ENCODE data around the gene ADCK2. TPM values are rescaled to one million over a fixed set of nuclear protein-coding genes. Genes with fewer than 3 reads are reported as not detected.
"Not testable (repeated sequence)": the region's sequence is repeated elsewhere in the genome, so short reads cannot be mapped to it uniquely, and the experiment has no call there.

Gene ADCK2
- total RNA-seq, 2 experiments from 2014 or later: 20.6 to 20.8 TPM

DNA sequence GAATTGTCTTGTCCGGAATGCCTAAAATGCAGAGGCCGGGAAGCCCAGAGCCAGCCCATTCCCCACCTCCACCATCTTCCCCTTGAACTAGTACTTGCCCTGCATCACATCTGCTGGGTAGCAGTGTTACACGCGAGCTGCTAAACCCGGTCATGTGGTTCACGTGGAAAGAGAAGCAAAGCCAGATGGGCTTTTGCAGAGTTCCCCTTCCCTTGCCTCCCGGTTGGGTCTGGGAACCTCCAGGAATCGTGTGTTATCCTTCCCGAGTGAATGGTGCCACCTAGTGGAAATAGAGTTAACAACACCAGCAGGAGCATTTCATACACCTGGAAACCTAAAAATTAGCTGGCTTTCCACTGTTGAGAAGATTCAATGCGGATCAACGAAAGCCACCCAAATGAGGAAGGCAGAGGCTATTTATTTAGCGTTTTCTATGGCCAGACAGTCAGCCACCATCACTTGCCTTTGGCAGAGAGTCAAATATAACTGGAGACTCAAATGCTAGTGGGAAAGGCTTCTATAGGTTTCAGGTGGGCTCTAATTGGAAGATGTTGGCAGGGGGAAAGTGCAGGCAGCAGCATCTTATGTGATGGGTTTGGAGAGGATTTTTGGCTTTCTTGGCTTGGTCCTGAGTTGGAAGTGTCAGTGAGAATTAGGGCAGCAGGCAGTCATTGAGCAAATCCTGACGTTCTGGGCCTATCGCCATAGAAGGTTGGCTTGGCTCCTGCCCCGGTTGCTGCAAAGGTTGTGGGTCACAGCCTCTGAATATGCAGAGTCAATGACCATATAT lies 19.2 kb upstream of the ADCK2 start:
- peaks cover 20% of the 10 kb centered on the region for H3K4me1 Mint-ChIP-seq (ENCODE audit: low read depth)
- H3K36me3 Mint-ChIP-seq (ENCODE audit: low read depth): no peaks in the 10 kb centered on the region
- ChIA-PET CTCF (interaction anchor here (0.6 to 2.2 kb wide), 18 partner anchors 8 to 359 kb away, joined by 3 to 16 read pairs (median 4); no protein-coding TSS in a partner anchor), POLR2A (no interaction called here)
- no peak overlapping the region for H3K4me3 Mint-ChIP-seq
- no peaks in the 10 kb centered on the region for H3K9me3 Mint-ChIP-seq (ENCODE audit: insufficient read depth)
- ATAC-seq (no peak), DNase-seq (peak; percentile 40)
- H3K27me3 Mint-ChIP-seq (ENCODE audit: low read depth): peaks cover 8% of the 10 kb centered on the region
- no peak overlapping the region for H3K27ac Mint-ChIP-seq

DNA sequence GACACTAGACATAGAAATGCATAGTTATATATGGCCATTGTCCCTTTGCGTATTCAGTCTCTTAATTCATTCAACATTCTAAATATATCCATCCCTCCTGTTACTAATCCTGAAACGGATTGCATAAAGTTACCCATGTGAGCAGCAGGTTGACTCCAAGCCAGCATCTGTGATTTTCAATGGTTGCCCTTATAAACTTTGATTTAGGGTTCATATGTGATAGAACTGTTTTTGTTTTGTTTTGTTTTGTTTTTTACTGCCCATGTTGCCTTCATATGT lies 18.7 kb upstream of the ADCK2 start:
- no peak overlapping the region for H3K27ac Mint-ChIP-seq
- H3K4me1 Mint-ChIP-seq (ENCODE audit: low read depth): peaks cover 20% of the 10 kb centered on the region
- ATAC-seq: no peak
- no peaks in the 10 kb centered on the region for H3K9me3 Mint-ChIP-seq (ENCODE audit: insufficient read depth)
- ChIA-PET CTCF (interaction anchor here (0.6 to 2.2 kb wide), 12 partner anchors 7 to 178 kb away, joined by 3 to 16 read pairs (median 4); no protein-coding TSS in a partner anchor), POLR2A (no interaction called here)
- H3K36me3 Mint-ChIP-seq (ENCODE audit: low read depth): no peaks in the 10 kb centered on the region
- DNase-seq: no peak
- H3K27me3 Mint-ChIP-seq (ENCODE audit: low read depth): peaks cover 8% of the 10 kb centered on the region
- no peak overlapping the region for H3K4me3 Mint-ChIP-seq

DNA sequence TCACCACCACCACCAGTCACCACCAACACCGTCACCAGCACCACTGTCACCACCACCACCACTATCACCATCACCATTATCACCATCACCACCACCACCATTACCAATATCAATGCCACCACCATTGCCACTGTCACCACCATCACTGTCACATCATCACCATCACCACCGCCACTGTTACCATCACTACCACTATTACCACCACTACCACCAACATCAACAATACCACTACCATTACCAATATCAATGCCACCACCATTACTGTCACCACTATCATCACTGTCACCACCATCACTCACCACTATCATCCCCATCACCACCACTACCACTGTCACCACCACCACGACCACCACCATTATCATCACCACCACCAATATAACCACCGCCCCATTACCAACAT lies 18.1 kb upstream of the ADCK2 start:
- no peak for ATAC-seq
- Mint-ChIP-seq H3K27ac (peak overlapping the region; percentile 43), H3K9me3 (ENCODE audit: insufficient read depth) (no peaks in the 10 kb centered on the region), H3K4me3 (no peak overlapping the region), H3K36me3 (ENCODE audit: low read depth) (no peaks in the 10 kb centered on the region), H3K4me1 (ENCODE audit: low read depth) (peaks cover 20% of the 10 kb centered on the region), H3K27me3 (ENCODE audit: low read depth) (peaks cover 8% of the 10 kb centered on the region)
- ChIA-PET CTCF (no interaction called here), POLR2A (no interaction called here)
- no peak for DNase-seq

DNA sequence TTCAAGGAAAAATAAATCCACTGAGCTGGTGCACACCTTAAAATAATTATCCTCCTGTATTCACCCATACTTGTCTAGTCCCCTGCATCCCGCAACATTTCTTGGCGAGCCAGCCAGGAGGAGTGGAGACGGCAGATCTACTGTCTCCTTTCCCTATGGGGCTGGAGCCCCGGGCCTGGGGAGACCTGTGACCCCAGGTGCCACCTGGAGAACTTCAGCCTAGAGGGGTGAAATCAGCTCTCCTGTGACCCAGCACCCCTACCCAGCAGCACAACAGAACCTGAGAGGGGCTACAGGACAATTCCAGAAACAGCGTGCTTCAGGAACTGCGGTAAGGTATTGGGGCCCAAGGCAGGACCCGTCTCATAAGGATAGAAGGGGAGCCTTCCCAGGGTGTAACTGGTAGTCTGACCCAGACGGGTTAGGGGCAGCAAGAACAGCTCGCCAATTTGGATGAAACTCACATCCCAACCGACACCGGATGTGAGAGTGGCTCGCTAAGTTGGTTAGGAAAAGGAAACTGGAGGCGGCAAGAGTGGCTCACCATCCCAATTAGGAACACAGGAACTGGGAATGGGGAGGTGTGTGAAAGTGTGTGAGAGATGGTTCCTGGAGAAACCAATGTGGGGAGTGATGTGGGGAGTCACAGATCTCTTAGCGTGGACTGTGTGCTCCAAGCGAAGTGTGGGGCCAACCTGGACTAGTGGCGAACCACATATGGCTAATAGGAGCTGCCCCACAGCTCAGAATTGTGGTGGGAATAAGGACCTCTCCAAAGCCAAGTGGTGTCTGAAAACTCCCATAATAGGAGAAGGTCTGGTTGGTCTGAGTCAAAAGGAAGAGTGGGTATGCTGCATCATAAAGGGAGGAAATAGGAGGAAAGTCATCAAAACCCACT lies 17.0 kb upstream of the ADCK2 start:
- Mint-ChIP-seq H3K27me3 (ENCODE audit: low read depth) (peaks cover 8% of the 10 kb centered on the region), H3K4me3 (peak overlapping the region; percentile 78), H3K4me1 (ENCODE audit: low read depth) (peaks cover 20% of the 10 kb centered on the region), H3K27ac (peak overlapping the region; percentile 86), H3K36me3 (ENCODE audit: low read depth) (no peaks in the 10 kb centered on the region), H3K9me3 (ENCODE audit: insufficient read depth) (no peaks in the 10 kb centered on the region)
- CTCF ChIA-PET: interaction anchor here (2.2 kb wide), 1 partner anchor 179 kb away, joined by 12 read pairs; no protein-coding TSS in a partner anchor
- ATAC-seq (no peak), DNase-seq (no peak)
- POLR2A ChIA-PET: no interaction called here

DNA sequence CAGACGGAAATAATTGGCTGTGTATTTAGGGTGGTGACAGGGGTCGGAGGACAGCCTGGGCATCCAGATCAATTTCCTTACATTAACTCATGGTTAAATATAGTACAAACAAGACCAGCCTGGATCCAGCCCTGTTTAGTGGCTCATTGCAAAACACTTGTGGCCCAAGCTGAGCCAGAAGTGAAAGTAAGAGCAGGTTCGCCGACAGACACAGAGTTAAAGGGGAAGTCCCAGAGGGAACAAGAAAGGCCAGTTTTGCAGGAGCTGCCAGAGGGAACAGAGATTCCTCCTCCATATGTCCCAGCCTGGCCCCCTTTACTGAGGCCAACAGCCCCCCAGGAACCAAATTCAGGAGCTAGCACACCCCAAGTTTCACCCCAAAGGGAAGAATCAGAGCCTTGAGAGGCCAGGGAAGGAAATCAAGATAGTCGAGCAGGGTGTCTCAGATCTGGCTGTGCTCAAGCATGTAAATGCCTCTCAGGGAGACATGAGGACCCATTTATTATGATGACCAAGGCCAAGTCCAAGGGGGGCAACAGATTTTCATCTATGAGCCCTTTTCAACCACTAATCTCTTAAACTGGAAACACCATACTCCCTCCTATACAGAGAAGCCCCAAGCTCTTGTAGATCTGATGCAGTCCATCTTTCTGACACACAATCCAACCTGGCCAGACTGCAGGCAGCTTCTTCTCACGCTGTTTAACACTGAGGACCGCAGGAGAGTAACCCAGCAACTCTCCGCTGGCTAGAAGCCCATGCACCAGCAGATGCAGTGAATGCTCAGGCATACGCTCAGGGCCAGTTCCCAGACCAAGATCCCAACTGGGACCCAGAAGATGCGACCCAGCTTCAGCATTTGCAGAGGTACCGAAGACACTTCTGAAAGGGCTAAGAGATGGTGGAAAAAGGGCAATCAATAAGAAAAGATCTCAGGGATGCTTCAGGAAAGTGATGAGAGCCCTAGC lies 15.9 kb upstream of the ADCK2 start:
- H3K27ac Mint-ChIP-seq: peak overlapping the region; percentile 86
- peaks cover 20% of the 10 kb centered on the region for H3K4me1 Mint-ChIP-seq (ENCODE audit: low read depth)
- peak overlapping the region; percentile 78 for H3K4me3 Mint-ChIP-seq
- peak; percentile 93 for ATAC-seq
- peaks cover 10% of the 10 kb centered on the region for H3K27me3 Mint-ChIP-seq (ENCODE audit: low read depth)
- no peaks in the 10 kb centered on the region for H3K36me3 Mint-ChIP-seq (ENCODE audit: low read depth)
- DNase-seq: peak; percentile 69
- no peaks in the 10 kb centered on the region for H3K9me3 Mint-ChIP-seq (ENCODE audit: insufficient read depth)
- CTCF ChIA-PET: interaction anchor here (0.6 to 2.2 kb wide), 2 partner anchors 81 to 180 kb away, joined by 3 to 12 read pairs; no protein-coding TSS in a partner anchor
- POLR2A ChIA-PET: interaction anchor here (0.9 kb wide), 1 partner anchor 18 kb away, joined by 3 read pairs; no protein-coding TSS in a partner anchor

DNA sequence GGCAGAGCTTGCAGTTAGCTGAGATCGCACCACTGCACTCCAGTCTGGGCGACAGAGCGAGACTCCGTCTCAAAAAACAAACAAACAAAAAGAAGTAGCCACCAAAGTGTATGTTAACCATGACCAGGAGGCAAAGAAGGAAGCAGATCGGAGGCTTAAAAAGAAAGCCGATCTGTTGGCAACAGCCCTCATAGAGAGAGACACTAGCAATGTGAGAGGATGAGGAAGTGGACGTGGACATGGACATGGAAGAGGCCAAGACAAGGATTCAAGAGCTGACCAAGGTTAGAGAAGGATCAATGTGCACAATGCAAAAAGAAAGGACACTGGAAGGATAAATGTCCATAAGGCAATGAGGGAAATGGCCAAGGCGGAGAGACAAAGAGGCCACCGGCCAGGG lies 14.9 kb upstream of the ADCK2 start:
- no peak for DNase-seq
- Mint-ChIP-seq H3K9me3 (ENCODE audit: insufficient read depth) (no peaks in the 10 kb centered on the region), H3K4me1 (ENCODE audit: low read depth) (peaks cover 20% of the 10 kb centered on the region), H3K27me3 (ENCODE audit: low read depth) (peaks cover 10% of the 10 kb centered on the region), H3K27ac (no peak overlapping the region), H3K36me3 (ENCODE audit: low read depth) (no peaks in the 10 kb centered on the region), H3K4me3 (no peak overlapping the region)
- CTCF ChIA-PET: interaction anchor here (0.5 kb wide), 1 partner anchor 11 kb away, joined by 3 read pairs; no protein-coding TSS in a partner anchor
- POLR2A ChIA-PET: no interaction called here
- ATAC-seq: no peak

DNA sequence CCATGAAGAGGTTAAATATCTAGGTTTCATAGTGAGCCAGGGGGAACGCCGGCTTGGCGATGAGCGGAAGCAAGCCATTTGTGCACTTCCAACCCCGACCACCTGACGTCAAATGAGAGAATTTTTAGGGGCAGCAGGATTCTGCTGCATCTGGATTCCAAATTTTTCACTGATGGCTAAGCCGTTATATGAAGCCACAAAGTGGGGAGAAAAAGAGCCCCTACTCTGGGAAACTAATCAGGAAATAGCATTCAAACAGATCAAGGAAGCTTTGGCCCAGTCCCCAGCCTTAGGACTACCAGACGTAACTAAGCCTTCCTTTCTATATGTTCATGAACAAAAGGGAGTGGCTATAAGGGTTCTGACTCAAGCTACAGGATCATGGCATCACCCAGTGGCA lies 12.9 kb upstream of the ADCK2 start:
- no peaks in the 10 kb centered on the region for H3K36me3 Mint-ChIP-seq (ENCODE audit: low read depth)
- peaks cover 24% of the 10 kb centered on the region for H3K27me3 Mint-ChIP-seq (ENCODE audit: low read depth)
- ATAC-seq (no peak), DNase-seq (no peak)
- ChIA-PET POLR2A (no interaction called here), CTCF (interaction anchor here (1.8 kb wide), 1 partner anchor 10 kb away, joined by 4 read pairs; no protein-coding TSS in a partner anchor)
- peaks cover 16% of the 10 kb centered on the region for H3K4me1 Mint-ChIP-seq (ENCODE audit: low read depth)
- H3K9me3 Mint-ChIP-seq (ENCODE audit: insufficient read depth): no peaks in the 10 kb centered on the region
- H3K27ac Mint-ChIP-seq: no peak overlapping the region
- no peak overlapping the region for H3K4me3 Mint-ChIP-seq

DNA sequence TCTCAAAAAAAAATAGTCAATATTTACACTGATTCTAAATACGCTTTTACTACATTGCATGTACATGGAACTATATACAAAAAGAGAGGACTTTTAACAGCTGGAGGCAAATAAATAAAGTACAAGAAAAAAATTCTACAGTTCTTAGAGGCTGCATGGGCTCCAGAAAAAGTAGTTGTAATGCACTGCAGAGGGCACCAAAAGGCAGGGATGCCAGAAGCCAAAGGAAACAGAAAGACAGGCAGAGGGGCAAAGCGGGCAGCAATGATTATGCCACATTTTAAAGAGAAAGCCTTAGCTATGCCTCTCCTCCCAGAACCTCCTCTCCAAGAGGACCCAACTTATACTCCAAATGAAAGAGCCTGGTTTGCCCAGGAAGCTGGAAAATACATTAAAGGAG lies 11.6 kb upstream of the ADCK2 start:
- DNase-seq (no peak), ATAC-seq (no peak)
- Mint-ChIP-seq H3K36me3 (ENCODE audit: low read depth) (no peaks in the 10 kb centered on the region), H3K27me3 (ENCODE audit: low read depth) (peaks cover 31% of the 10 kb centered on the region), H3K4me1 (ENCODE audit: low read depth) (peaks cover 11% of the 10 kb centered on the region), H3K9me3 (ENCODE audit: insufficient read depth) (no peaks in the 10 kb centered on the region), H3K4me3 (no peak overlapping the region), H3K27ac (no peak overlapping the region)
- CTCF ChIA-PET: interaction anchor here (0.9 to 1.8 kb wide), 6 partner anchors 7 to 150 kb away, joined by 3 to 7 read pairs (median 4); no protein-coding TSS in a partner anchor
- POLR2A ChIA-PET: no interaction called here

DNA sequence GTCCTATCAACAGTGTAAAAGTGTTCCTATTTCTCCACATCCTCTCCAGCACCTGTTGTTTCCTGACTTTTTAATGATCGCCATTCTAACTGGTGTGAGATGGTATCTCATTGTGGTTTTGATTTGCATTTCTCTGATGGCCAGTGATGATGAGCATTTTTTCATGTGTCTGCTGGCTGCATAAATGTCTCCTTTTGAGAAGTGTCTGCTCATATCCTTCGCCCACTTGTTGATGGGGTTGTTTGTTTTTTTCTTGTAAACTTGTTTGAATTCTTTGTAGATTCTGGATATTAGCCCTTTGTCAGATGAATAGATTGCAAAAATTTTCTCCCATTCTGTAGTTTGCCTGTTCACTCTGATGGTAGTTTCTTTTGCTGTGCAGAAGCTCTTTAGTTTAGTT lies 9.8 kb upstream of the ADCK2 start:
- H3K27ac Mint-ChIP-seq; H3K4me1 Mint-ChIP-seq (ENCODE audit: low read depth); CTCF ChIA-PET; POLR2A ChIA-PET; H3K4me3 Mint-ChIP-seq; DNase-seq; H3K36me3 Mint-ChIP-seq (ENCODE audit: low read depth); H3K9me3 Mint-ChIP-seq (ENCODE audit: insufficient read depth); ATAC-seq: not testable (repeated sequence)
- H3K27me3 Mint-ChIP-seq (ENCODE audit: low read depth): peaks cover 25% of the 10 kb centered on the region

DNA sequence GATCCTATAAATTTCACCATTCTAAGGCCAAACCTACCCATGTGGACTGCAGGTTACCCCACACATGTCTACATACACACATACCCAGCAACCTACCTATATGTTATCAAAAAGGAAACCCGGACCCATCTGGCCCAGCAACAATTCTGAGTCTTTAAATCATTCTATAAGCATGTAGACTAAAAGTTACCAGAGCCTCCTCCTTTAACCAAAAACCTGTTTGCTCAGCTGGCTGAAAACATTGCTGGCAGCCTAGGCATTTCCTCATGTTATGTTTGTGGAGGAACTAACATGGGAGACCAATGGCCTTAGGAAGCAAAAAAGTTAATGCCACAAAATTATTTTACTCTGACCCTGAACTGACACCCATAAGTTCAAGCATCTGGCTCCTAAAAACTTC lies 5.3 kb upstream of the ADCK2 start:
- CTCF ChIA-PET: interaction anchor here (1.1 kb wide), 1 partner anchor 14 kb away, joined by 5 read pairs; no protein-coding TSS in a partner anchor
- Mint-ChIP-seq H3K4me1 (ENCODE audit: low read depth) (peaks cover 16% of the 10 kb centered on the region), H3K27me3 (ENCODE audit: low read depth) (peaks cover 23% of the 10 kb centered on the region), H3K27ac (no peak overlapping the region), H3K4me3 (no peak overlapping the region), H3K36me3 (ENCODE audit: low read depth) (no peaks in the 10 kb centered on the region), H3K9me3 (ENCODE audit: insufficient read depth) (no peaks in the 10 kb centered on the region)
- DNase-seq (no peak), ATAC-seq (no peak)
- POLR2A ChIA-PET: no interaction called here

DNA sequence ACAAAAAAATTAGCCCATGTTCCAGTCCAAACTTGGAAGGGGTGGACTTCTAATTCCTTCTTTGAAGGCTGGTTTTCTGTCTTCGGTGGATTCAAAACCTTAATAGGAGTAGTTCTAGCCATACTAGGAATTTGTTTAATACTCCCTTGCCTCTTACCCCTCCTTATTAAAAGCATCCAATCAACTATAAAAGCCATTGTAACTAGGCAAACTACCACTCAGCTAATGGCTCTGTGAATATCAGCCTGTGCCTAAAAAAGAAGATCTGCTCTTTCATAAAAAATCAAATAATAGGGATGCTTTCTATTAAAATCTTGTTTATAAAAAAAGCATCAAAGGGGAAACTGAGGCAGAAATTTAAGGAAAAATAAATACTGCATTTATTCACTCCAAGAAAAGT lies 4.1 kb upstream of the ADCK2 start:
- Mint-ChIP-seq H3K27me3 (ENCODE audit: low read depth) (peaks cover 16% of the 10 kb centered on the region), H3K36me3 (ENCODE audit: low read depth) (no peaks in the 10 kb centered on the region), H3K9me3 (ENCODE audit: insufficient read depth) (no peaks in the 10 kb centered on the region), H3K4me3 (no peak overlapping the region), H3K4me1 (ENCODE audit: low read depth) (peaks cover 18% of the 10 kb centered on the region), H3K27ac (no peak overlapping the region)
- POLR2A ChIA-PET: no interaction called here
- ATAC-seq (no peak), DNase-seq (no peak)
- CTCF ChIA-PET: interaction anchor here (1.1 to 1.9 kb wide), 4 partner anchors 11 to 192 kb away, joined by 4 to 8 read pairs (median 6); no protein-coding TSS in a partner anchor
